T47D (cell line): Measurements from ENCODE around the gene SYAP1.
"Not testable (repeated sequence)": the region's sequence is repeated elsewhere in the genome, so short reads cannot be mapped to it uniquely, and the experiment has no call there.

Experiments
- DNase-seq, 2 experiments: peaks; one replicate each; pipeline versions ENCODE4 v3.0.0 to v3.0.0-alpha.2; 2011 to 2012; ENCODE audit warnings: low read depth in 1 of 2, low spot score in 1 of 2
- JUND ChIP-seq: IDR thresholded peaks from 2 replicates; pipeline ENCODE4 v1.6.1; 2012; ENCODE audit warnings: low read depth
- in situ Hi-C: cut with HindIII; loops from 2 replicates; pipeline ENCODE4 v1.10.0; 2016; ENCODE audit warnings: low sequenced_read_pairs, low pct_unique_long_range_greater_than_20kb

Gene SYAP1

GRCh38 chrX:16737024-16737423, 17.6 kb downstream of the SYAP1 start:
- no peak for TF ChIP-seq JUND
- in situ Hi-C loops = no loop called here
- DNase-seq = no peak

GRCh38 chrX:16739574-16739973, 20.2 kb downstream of the SYAP1 start:
- peak; percentile 26 to 90 for DNase-seq
- in situ Hi-C loops = no loop called here
- TF ChIP-seq JUND = no peak

GRCh38 chrX:16743604-16744325, 24.4 kb downstream of the SYAP1 start:
- in situ Hi-C loops = no loop called here
- DNase-seq = peak in 1 of 2 experiments; percentile 56
- no peak for TF ChIP-seq JUND

DNA sequence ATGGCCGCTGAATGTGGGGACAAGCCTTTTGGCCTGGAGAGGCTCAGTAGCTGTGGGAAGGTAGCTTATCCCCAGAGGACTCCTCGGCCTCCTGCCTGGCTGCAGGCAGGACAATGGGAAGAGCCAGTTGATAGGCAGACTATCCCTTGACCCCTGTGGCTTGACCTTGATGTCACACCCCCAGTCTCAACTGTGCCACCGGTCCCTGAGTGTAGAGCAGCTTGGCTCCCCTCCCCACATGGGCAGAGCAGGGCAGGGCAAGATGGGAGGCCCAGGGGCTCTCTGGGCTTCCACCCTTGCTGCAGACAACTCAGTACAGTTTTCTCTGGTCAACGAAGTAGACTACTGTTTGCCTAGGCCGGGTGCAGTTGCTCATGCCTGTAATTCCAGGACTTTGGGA, 25.7 kb downstream of the SYAP1 start:
- no peak for TF ChIP-seq JUND
- DNase-seq = no peak

GRCh38 chrX:16745659-16746058, 26.2 kb downstream of the SYAP1 start:
- no peak for TF ChIP-seq JUND
- in situ Hi-C loops = no loop called here

More for the DNA sequence above, 25.7 kb downstream of the SYAP1 start:
- in situ Hi-C loops = no loop called here

GRCh38 chrX:16748425-16748824, 29.0 kb downstream of the SYAP1 start:
- TF ChIP-seq JUND = no peak
- no peak for DNase-seq
- in situ Hi-C loops = no loop called here

More at GRCh38 chrX:16745659-16746058, 26.2 kb downstream of the SYAP1 start:
- peak in 1 of 2 experiments; percentile 54 for DNase-seq

- in situ Hi-C loops = no loop called here
Observed at GRCh38 chrX:16750136-16750535, 30.7 kb downstream of the SYAP1 start.

DNA sequence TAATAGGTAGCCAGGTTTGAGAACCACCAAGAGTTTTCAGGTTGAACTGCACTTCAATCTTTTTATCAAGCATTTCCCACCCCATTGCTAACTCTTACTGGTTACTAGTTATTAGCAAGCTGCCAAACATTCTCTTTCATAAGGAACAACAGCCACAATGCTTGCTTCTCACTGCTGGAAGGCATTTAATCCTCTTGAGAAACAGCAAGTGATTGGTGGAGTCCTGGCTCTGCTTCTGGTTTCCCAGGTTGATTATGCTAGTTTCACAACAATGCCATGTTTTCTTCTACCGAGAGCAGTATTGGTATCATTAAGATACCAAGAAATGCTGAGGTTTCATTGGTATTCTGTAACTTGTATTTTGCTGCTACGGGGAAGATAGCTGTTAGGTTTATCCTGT, 34.6 kb downstream of the SYAP1 start:
- in situ Hi-C loops = no loop called here
- no peak for TF ChIP-seq JUND
- DNase-seq = no peak

More at GRCh38 chrX:16750136-16750535, 30.7 kb downstream of the SYAP1 start:
- TF ChIP-seq JUND = no peak
- DNase-seq = no peak

DNA sequence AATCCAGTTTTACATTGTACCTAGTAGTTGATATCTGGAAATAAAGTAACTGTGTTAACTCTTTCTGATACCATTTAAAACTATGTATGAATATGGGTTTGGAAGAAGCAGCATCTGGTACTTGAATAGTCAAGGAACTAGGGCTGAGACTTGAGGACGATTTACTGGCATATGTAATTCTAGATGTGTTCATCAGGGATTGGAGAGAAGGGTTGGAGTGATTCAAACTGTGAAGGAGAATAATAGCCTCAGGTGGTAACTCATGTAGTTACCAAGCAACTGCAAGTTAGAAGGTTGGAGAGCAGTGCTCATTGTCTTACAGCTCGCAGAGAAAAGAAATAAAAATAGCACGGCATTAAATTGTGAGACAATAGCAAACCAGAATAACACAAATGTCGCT, 37.3 kb downstream of the SYAP1 start:
- no peak for DNase-seq
- in situ Hi-C loops = no loop called here
- no peak for TF ChIP-seq JUND

GRCh38 chrX:16761500-16761899, 42.1 kb downstream of the SYAP1 start:
- DNase-seq, in situ Hi-C loops: not testable (repeated sequence)

GRCh38 chrX:16762579-16762978, 43.2 kb downstream of the SYAP1 start:
- no peak for DNase-seq
- in situ Hi-C loops = no loop called here
- TF ChIP-seq JUND = no peak

GRCh38 chrX:16765594-16765993, 46.2 kb downstream of the SYAP1 start:
- in situ Hi-C loops = no loop called here
- no peak for DNase-seq
- TF ChIP-seq JUND = no peak

DNA sequence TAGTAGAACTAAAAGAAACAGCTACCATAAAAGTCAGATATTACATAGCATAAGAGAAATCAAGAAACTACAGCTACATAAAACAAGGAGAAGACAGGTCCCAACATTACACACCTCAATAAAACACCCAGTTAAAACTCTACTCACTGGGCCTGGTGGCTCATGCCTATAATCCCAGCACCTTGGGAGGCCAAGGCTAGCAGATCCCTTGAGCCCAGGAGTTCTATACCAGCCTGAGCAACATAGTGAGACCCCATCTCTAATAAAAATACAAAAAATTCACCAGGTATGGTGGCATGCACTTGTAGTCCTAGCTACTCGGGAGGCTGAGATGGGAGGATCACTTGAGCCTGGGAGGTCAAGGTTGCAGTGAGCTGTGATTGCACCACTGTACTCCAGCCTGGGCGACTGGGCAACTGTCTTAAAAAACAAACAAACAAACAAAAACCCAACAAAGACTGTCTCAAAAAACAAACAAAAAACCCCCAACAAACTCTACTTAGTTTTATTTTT, 51.6 kb downstream of the SYAP1 start:
- no peak for DNase-seq
- in situ Hi-C loops = no loop called here

More for the DNA sequence above, 51.6 kb downstream of the SYAP1 start:
- TF ChIP-seq JUND = no peak
